Cerebellar nuclear complex (tissue), 1 donor: Measurements from ENCODE around the gene DUS1L.

Experiments used
- DNase-seq, 2 experiments: peaks; one replicate each; lab custom pipeline; 2025; lab: John Stamatoyannopoulos, UW

The DUS1L gene

GRCh38 chr17:82023447-82024241 lies 42.0 kb downstream of the DUS1L start:
- no peak for DNase-seq

DNA sequence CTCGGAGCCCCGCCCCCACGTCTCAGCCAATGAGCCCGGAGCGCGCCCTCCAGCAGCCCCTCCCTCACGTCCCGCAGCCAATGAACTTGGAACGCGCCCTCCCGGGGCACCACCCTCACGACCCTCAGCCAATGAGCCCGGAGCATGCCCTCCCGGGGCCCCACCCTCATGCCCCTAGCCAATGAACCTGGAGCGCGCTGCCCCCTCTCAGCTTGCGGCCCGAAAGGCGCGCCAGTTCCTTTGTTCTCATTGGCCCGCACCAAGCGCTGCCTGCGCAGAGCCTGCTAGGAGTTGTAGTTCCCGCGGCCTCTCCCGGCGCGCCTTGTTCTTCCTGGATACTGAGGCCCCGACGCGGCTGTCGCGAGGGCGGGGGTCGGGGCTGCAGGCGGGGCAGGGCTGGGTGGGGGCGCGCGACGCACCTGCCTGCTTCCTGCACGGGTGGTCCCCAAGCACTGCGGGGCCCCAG lies 42.6 kb downstream of the DUS1L start, which contains the start of gene LRRC45:
Gene LRRC45, plus strand, starts transcription at position 325 of the 466 bp plus-strand sequence. CDS start 339 bp downstream, outside the sequence.
- DNase-seq: peak; percentile 94 to 99

DNA sequence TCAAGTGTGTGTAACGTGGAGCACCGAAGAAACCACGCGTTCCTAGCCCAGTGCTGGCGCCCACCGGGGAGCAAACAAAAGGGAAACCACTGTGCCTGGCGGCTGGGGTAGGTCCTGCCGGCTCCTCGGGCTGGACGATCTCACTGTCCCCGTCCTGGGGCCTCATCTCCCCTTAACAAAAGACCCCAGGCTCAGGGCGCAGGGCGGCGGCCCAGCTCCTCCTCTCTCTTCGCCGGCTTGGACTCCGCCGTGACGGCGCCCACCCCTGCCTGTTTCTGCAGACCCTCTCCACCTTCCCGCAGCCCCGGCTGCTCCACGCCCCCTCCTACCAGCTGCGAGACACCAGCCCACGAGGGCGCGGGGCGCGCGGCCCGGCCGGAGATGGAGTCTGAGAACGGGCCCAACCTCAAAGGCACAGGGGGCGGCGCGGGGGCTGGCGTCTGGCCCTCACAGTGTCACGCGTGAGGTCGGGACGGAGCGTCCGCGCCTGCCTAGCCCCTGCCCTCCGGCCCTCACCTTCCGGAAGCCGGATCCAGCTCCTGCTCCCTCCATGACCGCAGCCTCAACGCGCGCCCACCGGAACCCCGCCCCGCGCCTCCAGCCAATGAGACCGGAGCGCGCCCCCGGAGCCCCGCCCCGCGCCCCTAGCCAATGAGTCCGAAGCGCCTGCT lies 43.2 kb downstream of the DUS1L start, which contains the start of gene CENPX:
Gene CENPX, minus strand, starts transcription at position 569 of the 671 bp plus-strand sequence. Its CDS starts 17 bp downstream, at position 552.
- no peak for DNase-seq

- DNase-seq: no peak
These were observed 43.7 kb downstream of the DUS1L start for GRCh38 chr17:82021900-82022309.

DNA sequence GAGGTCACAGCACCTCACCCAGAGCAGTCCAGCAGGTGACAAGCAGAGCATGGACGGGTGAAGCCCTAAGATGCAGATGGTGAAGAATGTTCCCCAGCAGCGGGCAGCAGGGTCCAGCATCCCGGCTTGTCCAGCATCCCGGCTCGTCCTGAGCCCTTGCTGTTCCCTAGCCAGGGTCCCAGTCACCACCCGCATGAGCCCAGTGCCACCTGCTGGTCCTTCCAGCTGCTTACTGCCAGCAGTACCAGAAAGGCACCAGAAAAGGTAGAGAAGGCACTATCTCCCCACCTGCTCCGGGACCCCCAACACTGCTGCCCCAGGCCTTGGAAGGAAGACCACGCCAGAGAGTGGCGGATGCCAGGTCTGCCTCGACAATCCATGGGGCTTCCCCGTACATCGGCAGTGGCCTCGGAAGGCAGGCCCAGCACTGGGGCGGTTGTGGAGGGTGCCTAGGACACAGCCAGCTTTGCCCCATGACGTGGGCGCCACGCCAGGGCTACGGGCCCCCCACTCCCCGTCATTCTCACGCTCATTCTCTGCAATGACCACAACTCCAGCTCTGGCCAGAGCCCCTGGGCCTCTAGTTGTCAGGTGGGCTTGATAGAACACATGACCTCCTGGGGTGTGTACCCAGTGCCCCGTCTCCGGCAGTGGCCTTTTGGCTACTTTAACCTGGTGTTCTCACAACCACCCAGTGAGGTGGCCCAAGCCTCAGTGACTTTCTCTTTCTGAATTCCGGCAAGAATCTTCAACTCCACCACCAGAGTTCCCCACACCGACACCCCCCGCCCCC lies 44.3 kb downstream of the DUS1L start:
- peak in 1 of 2 experiments; percentile 5 for DNase-seq

DNA sequence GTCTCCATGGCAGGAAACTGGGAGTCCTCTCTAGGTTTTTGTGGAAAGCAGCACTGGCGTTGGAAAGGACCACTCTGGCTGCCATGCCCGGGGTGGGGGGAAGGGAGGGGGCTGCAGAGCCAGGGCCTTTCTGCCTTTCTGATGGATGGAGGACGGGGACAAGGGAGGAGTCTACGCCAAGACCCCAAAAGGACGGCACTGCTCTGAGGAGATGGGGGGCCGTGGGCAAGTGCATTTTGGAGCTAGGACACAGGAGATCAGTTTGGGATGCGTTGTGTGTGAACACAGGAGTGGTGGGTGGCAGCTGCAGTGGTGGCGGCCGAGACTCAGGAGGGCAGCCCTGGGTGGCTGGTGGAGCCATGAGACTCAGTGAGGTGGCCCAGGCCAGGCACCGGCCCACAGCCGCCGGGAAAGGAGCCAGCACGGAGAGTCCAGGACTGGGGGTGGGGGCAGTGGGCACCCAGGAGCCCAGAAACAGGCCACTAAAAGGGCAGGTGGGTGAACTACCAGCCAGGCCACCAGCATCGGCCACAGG lies 45.0 kb downstream of the DUS1L start:
- no peak for DNase-seq

DNA sequence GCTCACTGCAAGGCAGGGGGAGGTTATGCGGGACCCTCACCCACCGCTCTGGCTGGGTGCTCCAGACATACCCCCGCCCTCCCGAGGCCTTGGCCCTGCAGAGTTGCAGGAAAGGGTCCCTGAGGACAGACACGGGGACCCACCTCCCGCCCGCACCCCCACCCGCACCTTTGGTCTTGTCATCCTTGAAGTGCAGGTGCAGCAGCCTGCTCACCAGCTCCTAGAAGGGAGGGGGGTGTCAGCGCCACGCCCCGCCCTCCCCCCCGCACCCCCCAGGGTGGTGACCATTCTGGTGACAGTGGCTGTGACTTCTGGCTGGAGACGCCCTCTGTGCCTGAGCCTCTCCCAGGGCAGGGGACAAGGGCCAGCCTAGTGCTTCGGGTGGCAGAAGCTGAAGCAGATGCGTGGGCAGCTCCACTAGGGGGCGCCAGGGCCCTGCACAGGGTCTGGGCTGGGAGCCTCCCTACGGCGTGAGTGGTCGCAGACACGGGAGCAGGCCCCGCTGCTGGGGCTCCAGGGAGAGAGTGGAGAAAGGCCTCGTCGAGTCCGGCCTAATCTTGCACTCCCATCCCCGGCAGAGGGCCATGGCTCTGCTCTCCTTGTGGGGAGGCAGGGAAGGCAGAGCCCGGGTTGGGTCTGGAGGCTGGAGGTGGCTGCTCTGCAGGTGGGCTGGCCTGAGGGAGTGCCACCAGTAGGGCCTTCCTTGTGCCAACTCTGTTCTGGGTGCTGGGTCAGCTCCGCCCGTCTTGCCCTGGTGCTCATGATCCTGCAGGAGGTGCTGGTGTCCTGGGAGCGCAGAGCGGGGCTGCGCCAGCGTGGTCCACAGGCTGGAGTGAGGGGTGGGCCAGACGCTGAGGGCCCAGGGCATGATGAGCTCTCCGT lies 45.7 kb downstream of the DUS1L start:
- DNase-seq: no peak

DNA sequence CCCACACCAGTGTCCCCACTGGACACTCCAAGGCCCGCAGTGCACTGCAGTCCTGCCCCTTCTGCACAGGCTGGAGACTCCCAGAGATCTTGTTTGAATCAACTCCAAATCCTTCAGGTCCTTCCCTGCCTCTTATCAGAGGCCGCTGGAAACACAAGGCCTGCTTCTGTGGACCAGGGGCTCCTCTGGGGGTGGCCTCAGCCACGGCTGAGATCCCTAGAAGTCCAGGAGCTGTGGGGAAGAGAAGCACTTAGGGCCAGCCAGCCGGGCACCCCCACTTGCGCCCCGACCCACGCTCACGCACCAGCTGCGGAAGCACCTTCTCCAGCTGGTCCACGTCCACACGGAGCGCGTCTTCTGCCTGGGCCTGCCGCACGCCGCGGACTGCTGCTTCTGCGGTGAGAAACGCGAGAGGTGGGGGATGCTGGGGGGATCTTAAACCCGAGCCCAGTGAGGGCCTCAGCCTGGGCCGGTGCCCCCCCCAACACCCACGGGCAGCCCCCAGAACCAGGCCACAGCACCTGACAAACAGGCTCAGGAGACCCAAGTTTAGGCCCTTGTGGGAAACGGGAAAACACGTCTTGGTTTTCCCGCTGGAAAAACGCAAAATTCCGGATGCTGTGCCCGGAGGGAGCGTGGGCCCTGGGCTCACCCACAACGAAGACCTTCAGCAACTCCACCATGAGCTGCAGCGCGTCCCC lies 46.5 kb downstream of the DUS1L start:
- no peak for DNase-seq

GRCh38 chr17:82018152-82018988 lies 47.2 kb downstream of the DUS1L start:
- no peak for DNase-seq

GRCh38 chr17:82017612-82018151 lies 47.9 kb downstream of the DUS1L start:
- no peak for DNase-seq

- DNase-seq: no peak
These were observed 48.6 kb downstream of the DUS1L start for GRCh38 chr17:82016875-82017459.

DNA sequence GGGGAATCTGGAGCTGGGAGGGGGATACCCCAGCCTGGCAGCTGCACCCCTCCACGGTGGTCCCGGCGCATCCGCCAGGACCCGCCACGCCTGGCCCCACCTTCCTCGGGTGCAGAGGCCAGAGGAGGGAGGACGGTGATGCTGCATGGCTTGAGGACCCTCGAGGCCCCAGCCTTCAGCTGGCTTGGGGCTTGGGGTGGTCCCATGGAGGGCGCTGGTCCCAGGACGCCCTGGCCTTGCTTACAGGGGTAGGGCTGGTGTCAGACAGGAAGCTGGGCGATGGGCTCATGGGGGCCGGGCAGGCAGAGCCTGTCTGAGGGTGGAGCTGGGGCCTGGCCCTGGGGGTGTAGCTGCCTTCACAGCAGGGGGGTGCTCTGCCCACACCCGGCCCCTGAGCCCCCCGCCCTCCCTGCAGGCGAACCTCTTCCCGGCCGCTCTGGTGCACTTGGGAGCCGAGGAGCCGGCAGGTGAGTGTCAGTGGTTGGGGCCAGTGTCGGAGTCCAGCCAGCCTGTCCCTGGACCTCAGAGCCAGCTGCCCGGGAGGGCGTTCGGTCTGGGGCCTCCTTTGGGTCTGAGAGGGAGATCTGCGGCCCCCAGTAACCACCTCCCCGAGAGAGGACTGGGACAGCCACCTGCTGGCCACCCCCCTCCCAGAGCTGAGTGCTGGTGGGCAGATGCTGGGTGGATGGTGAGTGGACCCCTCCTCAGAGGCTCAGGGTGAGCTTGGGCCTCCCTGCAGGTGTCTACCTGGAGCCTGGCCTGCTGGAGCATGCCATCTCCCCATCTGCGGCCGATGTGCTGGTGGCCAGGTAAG lies 49.3 kb downstream of the DUS1L start:
- no peak for DNase-seq

DNA sequence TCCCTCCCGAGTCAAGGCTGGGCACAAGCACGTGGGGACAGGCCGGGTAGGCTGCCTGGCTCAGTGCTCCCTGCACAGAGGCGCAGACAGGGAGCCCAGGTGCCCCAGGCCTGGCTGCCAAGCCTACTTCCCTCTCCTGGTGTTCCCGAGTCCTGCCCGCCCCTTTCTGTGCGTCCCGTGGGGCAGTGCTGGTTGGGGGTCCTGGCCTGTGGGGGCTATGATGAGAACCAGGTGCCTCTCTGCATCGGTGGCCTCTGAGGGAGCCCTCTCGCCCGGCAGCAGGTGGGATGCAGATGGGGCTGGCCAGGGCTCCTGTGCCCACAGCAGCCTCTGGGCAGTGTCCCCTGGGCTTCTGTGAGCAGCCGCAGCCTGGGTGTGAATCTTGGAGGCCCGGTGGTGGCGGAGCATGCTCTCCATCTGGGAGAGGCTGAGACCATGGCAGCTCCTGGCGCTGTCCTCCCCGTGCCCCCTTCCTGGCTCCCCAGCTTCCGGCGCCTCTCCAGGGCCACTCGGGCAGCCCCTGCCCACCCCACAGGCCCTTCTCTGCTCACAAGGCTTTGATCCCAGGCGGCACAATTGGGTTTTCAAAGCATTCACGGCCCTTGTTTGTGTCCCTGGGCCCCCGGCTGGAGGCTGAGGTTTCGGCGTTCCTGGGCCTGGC lies 50.2 kb downstream of the DUS1L start:
- no peak for DNase-seq

DNA sequence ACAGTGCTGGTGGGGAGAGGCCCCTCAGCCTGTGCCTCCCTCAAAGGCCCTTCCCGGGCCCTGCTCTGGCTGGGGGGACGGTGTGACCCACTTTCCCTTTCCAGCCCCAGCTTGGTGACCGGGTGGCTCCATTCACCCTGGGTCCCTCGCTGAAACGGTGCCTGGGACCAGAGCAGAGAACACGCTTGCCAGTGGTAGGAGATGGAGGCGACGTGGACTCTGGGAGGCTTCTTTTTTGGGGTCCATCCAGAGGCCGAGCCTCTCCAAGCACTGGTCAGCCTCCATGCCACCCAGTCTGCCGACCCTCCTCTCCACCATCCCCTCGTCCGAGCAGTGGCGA lies 50.7 kb downstream of the DUS1L start:
- no peak for DNase-seq

DNA sequence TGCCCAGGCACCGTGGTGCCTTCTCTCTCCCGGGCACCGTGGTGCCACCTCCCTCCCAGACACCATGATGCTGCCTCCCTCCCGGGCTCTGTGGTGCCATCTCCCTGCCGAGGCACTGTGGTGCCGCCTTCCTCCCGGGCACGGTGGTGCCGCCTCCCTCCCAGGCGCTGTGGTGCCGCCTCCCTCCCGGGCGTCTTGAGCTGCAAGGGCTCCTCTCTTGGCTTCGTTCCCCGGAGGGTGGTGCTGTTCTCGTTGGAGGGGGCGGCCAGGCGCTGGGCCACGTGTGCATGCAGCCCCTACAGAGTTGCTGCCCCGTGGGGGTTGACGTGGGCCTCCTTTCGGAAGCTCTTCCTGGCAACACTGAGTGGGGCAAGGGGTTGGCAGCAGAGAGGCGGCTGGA lies 51.2 kb downstream of the DUS1L start:
- no peak for DNase-seq

- no peak for DNase-seq
These were observed 51.8 kb downstream of the DUS1L start for GRCh38 chr17:82013772-82014321.

- DNase-seq: no peak
These were observed 52.3 kb downstream of the DUS1L start for GRCh38 chr17:82013341-82013740.
